CD8-positive, alpha-beta memory T cell (primary cell): ENCODE measurements around the gene RAB25. TPM values are rescaled to one million over a fixed set of nuclear protein-coding genes. Genes with fewer than 3 reads are reported as not detected.
A peak's percentile ranks its signal among the peaks of the same experiment; 100 is the strongest.
"Not testable (repeated sequence)": the region's sequence is repeated elsewhere in the genome, so short reads cannot be mapped to it uniquely, and the experiment has no call there.

ENCODE experiments used
- CTCF ChIA-PET: fragments of 350-600 bp; sonication (Branson Sonifier 250); formaldehyde crosslinking; loops from one replicate; lab custom pipeline; 2021; ENCODE audit warnings: antibody characterized with exemption; lab: Charles Lee
- POLR2A ChIA-PET: fragments of 350-600 bp; sonication (Branson Sonifier 250); formaldehyde crosslinking; loops from one replicate; lab custom pipeline; 2021; ENCODE audit warnings: antibody characterized with exemption; lab: Charles Lee
- DNase-seq, 5 donors: peaks; one replicate each; pipeline versions ENCODE4 v3.0.0 to v3.0.0-alpha.2; 2020 to 2022; ENCODE audit warnings: mixed read lengths in 1 of 5
- H3K27ac ChIP-seq: one replicate; pipeline ENCODE4 v1.7.0; 2013; ENCODE audit warnings: low read depth, mild to moderate bottlenecking, low read length, moderate library complexity
- H3K27me3 ChIP-seq: 2 replicates; pipeline ENCODE4 v1.7.0; 2013; ENCODE audit warnings: low read length, mild to moderate bottlenecking; ENCODE audit not compliant: insufficient read depth, poor library complexity, severe bottlenecking
- H3K36me3 ChIP-seq: 2 replicates; pipeline ENCODE4 v1.7.0; 2013; ENCODE audit warnings: mild to moderate bottlenecking, low read length, moderate library complexity; ENCODE audit not compliant: insufficient read depth
- H3K4me1 ChIP-seq: 2 replicates; pipeline ENCODE4 v1.7.0; 2013; ENCODE audit warnings: mild to moderate bottlenecking, low read length, moderate library complexity; ENCODE audit not compliant: insufficient read depth
- H3K4me3 ChIP-seq: 2 replicates; pipeline ENCODE4 v1.7.0; 2013; ENCODE audit warnings: mild to moderate bottlenecking, low read length
- H3K9me3 ChIP-seq: 2 replicates; pipeline ENCODE4 v1.7.0; 2013; ENCODE audit warnings: mild to moderate bottlenecking, low read length
- H3K27ac Mint-ChIP-seq, 8 donors: one replicate each; pipeline ENCODE4 v1.8.0; 2020 to 2021; ENCODE audit warnings: mixed read lengths in 8 of 8, mild to moderate bottlenecking in 6 of 8, inconsistent platforms in 3 of 8, moderate library complexity in 3 of 8
- H3K27me3 Mint-ChIP-seq, 2 donors: one replicate each; pipeline ENCODE4 v1.8.0; 2020 to 2021; ENCODE audit warnings: mixed read lengths in 2 of 2, mild to moderate bottlenecking in 1 of 2, moderate library complexity in 1 of 2
- H3K36me3 Mint-ChIP-seq, 3 donors: one replicate each; pipeline ENCODE4 v1.8.0; 2020 to 2021; ENCODE audit warnings: mixed read lengths in 3 of 3, inconsistent platforms in 1 of 3, mild to moderate bottlenecking in 1 of 3
- H3K4me1 Mint-ChIP-seq, 3 donors: one replicate each; pipeline ENCODE4 v1.8.0; 2020 to 2021; ENCODE audit warnings: mixed read lengths in 3 of 3, inconsistent platforms in 1 of 3, mild to moderate bottlenecking in 1 of 3
- H3K4me3 Mint-ChIP-seq, 7 donors: one replicate each; pipeline ENCODE4 v1.8.0; 2020 to 2021; ENCODE audit warnings: mixed read lengths in 7 of 7, mild to moderate bottlenecking in 6 of 7, moderate library complexity in 4 of 7, inconsistent platforms in 2 of 7
- H3K9me3 Mint-ChIP-seq, 5 donors: one replicate each; pipeline ENCODE4 v1.8.0; 2020 to 2022; ENCODE audit warnings: mixed read lengths in 5 of 5, mild to moderate bottlenecking in 3 of 5, moderate library complexity in 2 of 5, inconsistent platforms in 1 of 5
- polyA plus RNA-seq: library from polyadenylated mRNA; unstranded; fragments of 300-500 nt; fragmentation: Illumina TruSeq; gene quantifications from one replicate; pipeline ENCODE4 v1.2.3, GENCODE V29; 2021
- total RNA-seq, 2 experiments: library from RNA; stranded (reverse); gene quantifications; one replicate each; pipeline ENCODE4 v1.2.3, GENCODE V29; 2021

Gene RAB25
- total and polyA plus RNA-seq, 3 experiments from 2014 or later = 0.76 TPM; not detected in 2

DNA sequence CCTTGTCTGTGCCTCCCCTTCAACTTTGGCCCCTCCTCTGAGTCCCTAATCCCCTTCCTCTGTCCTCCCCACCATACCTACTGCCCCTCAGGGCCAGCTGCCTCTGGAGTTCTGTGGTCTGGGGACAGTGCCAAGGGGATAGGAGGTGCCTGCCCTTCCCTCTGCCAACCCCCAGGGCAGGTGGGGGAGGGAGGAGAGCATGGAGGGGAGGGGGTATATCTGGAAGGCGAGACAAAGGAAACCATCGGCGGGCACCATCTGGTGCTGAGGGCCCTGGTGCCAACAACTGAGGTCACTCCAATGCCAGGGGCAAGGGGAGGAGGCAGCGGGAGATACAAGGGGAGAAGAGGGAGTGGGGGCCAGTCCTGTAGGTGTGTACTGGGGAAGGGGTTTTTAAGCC lies 9.6 kb downstream of the RAB25 start:
- H3K27ac Mint-ChIP-seq = no peak overlapping the region
- H3K27ac ChIP-seq = no peak overlapping the region
- no peaks in the 10 kb centered on the region for H3K36me3 ChIP-seq
- no peaks in the 10 kb centered on the region for H3K9me3 Mint-ChIP-seq
- no peaks in the 10 kb centered on the region for H3K4me1 ChIP-seq
- no peaks in the 10 kb centered on the region for H3K27me3 ChIP-seq
- DNase-seq = no peak
- H3K9me3 ChIP-seq = no peaks in the 10 kb centered on the region
- no peak overlapping the region for H3K4me3 Mint-ChIP-seq
- ChIA-PET CTCF (no interaction called here), POLR2A (no interaction called here)
- H3K36me3 Mint-ChIP-seq = no peaks in the 10 kb centered on the region
- H3K4me1 Mint-ChIP-seq = peaks cover 3 to 10% (median 5%) of the 10 kb centered on the region in 3 donors
- H3K27me3 Mint-ChIP-seq = peaks cover 4 to 8% of the 10 kb centered on the region in 2 donors
- H3K4me3 ChIP-seq = no peak overlapping the region

- CTCF ChIA-PET = interaction anchor here (0.6 kb wide), 1 partner anchor 184 kb away, joined by 3 read pairs; no protein-coding TSS in a partner anchor
- H3K36me3 Mint-ChIP-seq, H3K27ac Mint-ChIP-seq, H3K4me3 ChIP-seq, H3K9me3 Mint-ChIP-seq, H3K27ac ChIP-seq, H3K27me3 ChIP-seq, POLR2A ChIA-PET, H3K4me1 Mint-ChIP-seq, DNase-seq, H3K4me1 ChIP-seq, H3K36me3 ChIP-seq, H3K4me3 Mint-ChIP-seq, H3K9me3 ChIP-seq: not testable (repeated sequence)
- H3K27me3 Mint-ChIP-seq = peaks cover 4 to 11% of the 10 kb centered on the region in 2 donors
Observed at GRCh38 chr1:156071332-156071816, 10.4 kb downstream of the RAB25 start.

DNA sequence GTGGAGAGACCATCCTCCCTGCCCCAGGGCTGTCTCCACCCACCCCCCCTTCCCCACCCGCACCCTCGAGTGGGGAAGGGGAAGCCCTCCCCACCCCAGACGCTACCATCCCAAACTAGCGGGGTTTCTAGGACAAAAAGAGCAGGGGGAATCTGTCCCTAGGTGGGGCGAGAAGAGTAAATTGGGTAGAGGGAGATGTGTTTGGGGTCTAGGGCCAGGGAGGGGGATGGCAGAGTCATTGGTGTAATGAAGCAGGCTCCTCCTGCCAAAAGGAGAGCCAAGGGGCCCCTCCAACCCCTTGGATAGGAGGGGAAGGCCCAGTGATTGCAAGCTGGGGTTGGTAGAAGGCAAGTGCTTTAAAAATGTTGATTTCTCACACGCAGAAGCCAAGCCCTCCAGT lies 11.3 kb downstream of the RAB25 start:
- H3K27ac ChIP-seq = no peak overlapping the region
- H3K4me3 Mint-ChIP-seq = no peak overlapping the region
- DNase-seq = no peak
- no peaks in the 10 kb centered on the region for H3K36me3 ChIP-seq
- ChIA-PET POLR2A (interaction anchor here (0.5 kb wide), 1 partner anchor 10 kb away, joined by 4 read pairs; no protein-coding TSS in a partner anchor), CTCF (interaction anchor here (0.6 kb wide), 1 partner anchor 184 kb away, joined by 3 read pairs; no protein-coding TSS in a partner anchor)
- peaks cover 4 to 11% of the 10 kb centered on the region in 2 donors for H3K27me3 Mint-ChIP-seq
- no peak overlapping the region for H3K27ac Mint-ChIP-seq
- no peaks in the 10 kb centered on the region for H3K36me3 Mint-ChIP-seq
- H3K4me1 ChIP-seq = no peaks in the 10 kb centered on the region
- H3K4me1 Mint-ChIP-seq = peaks cover 0 to 6% (median 0%) of the 10 kb centered on the region in 3 donors
- no peak overlapping the region for H3K4me3 ChIP-seq
- no peaks in the 10 kb centered on the region for H3K27me3 ChIP-seq
- no peaks in the 10 kb centered on the region for H3K9me3 ChIP-seq
- no peaks in the 10 kb centered on the region for H3K9me3 Mint-ChIP-seq

GRCh38 chr1:156073110-156073687 lies 12.2 kb downstream of the RAB25 start:
- peaks cover 0 to 6% (median 0%) of the 10 kb centered on the region in 3 donors for H3K4me1 Mint-ChIP-seq
- H3K4me3 ChIP-seq = no peak overlapping the region
- H3K27ac ChIP-seq = no peak overlapping the region
- H3K36me3 ChIP-seq = no peaks in the 10 kb centered on the region
- no peak overlapping the region for H3K27ac Mint-ChIP-seq
- H3K9me3 ChIP-seq = no peaks in the 10 kb centered on the region
- H3K9me3 Mint-ChIP-seq = no peaks in the 10 kb centered on the region
- no peak overlapping the region for H3K4me3 Mint-ChIP-seq
- ChIA-PET CTCF (no interaction called here), POLR2A (no interaction called here)
- no peaks in the 10 kb centered on the region for H3K4me1 ChIP-seq
- peaks cover 4 to 16% of the 10 kb centered on the region in 2 donors for H3K27me3 Mint-ChIP-seq
- H3K27me3 ChIP-seq = no peaks in the 10 kb centered on the region
- no peak for DNase-seq
- no peaks in the 10 kb centered on the region for H3K36me3 Mint-ChIP-seq

GRCh38 chr1:156073740-156074139 lies 12.8 kb downstream of the RAB25 start:
- POLR2A ChIA-PET = no interaction called here
- no peak overlapping the region for H3K4me3 ChIP-seq
- no peaks in the 10 kb centered on the region for H3K36me3 ChIP-seq
- CTCF ChIA-PET = interaction anchor here (1.4 kb wide), 1 partner anchor 23 kb away, joined by 4 read pairs; no protein-coding TSS in a partner anchor
- H3K36me3 Mint-ChIP-seq = no peaks in the 10 kb centered on the region
- no peaks in the 10 kb centered on the region for H3K9me3 ChIP-seq
- H3K27ac Mint-ChIP-seq = no peak overlapping the region
- no peak for DNase-seq
- no peak overlapping the region for H3K27ac ChIP-seq
- H3K4me1 ChIP-seq = no peaks in the 10 kb centered on the region
- H3K27me3 Mint-ChIP-seq = peaks cover 4 to 16% of the 10 kb centered on the region in 2 donors
- peaks cover 0 to 6% (median 0%) of the 10 kb centered on the region in 3 donors for H3K4me1 Mint-ChIP-seq
- no peak overlapping the region for H3K4me3 Mint-ChIP-seq
- no peaks in the 10 kb centered on the region for H3K9me3 Mint-ChIP-seq
- H3K27me3 ChIP-seq = no peaks in the 10 kb centered on the region

GRCh38 chr1:156074661-156075060 lies 13.7 kb downstream of the RAB25 start:
- DNase-seq = no peak
- H3K27ac Mint-ChIP-seq = no peak overlapping the region
- H3K36me3 ChIP-seq = no peaks in the 10 kb centered on the region
- H3K27me3 Mint-ChIP-seq = peaks cover 4 to 16% of the 10 kb centered on the region in 2 donors
- POLR2A ChIA-PET = no interaction called here
- CTCF ChIA-PET = interaction anchor here (1.1 to 1.4 kb wide), 3 partner anchors 16 to 55 kb away, joined by 3 to 4 read pairs (median 3); no protein-coding TSS in a partner anchor
- H3K9me3 Mint-ChIP-seq = no peaks in the 10 kb centered on the region
- H3K27ac ChIP-seq = no peak overlapping the region
- no peaks in the 10 kb centered on the region for H3K4me1 ChIP-seq
- H3K4me3 ChIP-seq = no peak overlapping the region
- H3K9me3 ChIP-seq = no peaks in the 10 kb centered on the region
- H3K4me1 Mint-ChIP-seq = peaks cover 0 to 6% (median 0%) of the 10 kb centered on the region in 3 donors
- no peaks in the 10 kb centered on the region for H3K27me3 ChIP-seq
- H3K36me3 Mint-ChIP-seq = no peaks in the 10 kb centered on the region
- no peak overlapping the region for H3K4me3 Mint-ChIP-seq

DNA sequence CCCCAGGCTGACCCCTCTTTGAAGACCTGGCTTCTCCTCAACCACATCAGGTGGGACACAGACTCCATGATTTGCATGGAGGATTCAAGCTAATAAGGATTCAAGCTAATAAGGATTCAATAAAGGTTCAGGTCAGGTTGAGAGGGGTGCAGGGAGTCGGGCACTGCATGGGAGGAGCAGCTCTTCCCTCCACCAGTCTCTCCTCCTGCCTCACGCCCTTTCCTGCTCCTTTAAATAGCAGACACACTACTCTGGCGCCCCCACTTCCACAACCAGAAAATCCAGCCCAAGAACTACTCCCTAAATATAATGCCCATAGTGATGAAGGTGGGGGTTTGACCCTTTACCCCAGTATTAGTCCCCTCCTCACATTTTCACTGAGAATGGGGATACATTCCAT lies 14.2 kb downstream of the RAB25 start:
- DNase-seq = no peak
- Mint-ChIP-seq H3K4me3 (no peak overlapping the region), H3K36me3 (no peaks in the 10 kb centered on the region), H3K9me3 (no peaks in the 10 kb centered on the region), H3K27me3 (peaks cover 4 to 16% of the 10 kb centered on the region in 2 donors), H3K4me1 (peaks cover 0 to 6% (median 0%) of the 10 kb centered on the region in 3 donors), H3K27ac (no peak overlapping the region)
- H3K4me3 ChIP-seq = no peak overlapping the region
- H3K9me3 ChIP-seq = no peaks in the 10 kb centered on the region
- no peaks in the 10 kb centered on the region for H3K36me3 ChIP-seq
- no peak overlapping the region for H3K27ac ChIP-seq
- H3K27me3 ChIP-seq = no peaks in the 10 kb centered on the region
- no peaks in the 10 kb centered on the region for H3K4me1 ChIP-seq
- POLR2A ChIA-PET = no interaction called here
- CTCF ChIA-PET = interaction anchor here (1.1 to 1.4 kb wide), 3 partner anchors 16 to 55 kb away, joined by 3 to 4 read pairs (median 3); no protein-coding TSS in a partner anchor

DNA sequence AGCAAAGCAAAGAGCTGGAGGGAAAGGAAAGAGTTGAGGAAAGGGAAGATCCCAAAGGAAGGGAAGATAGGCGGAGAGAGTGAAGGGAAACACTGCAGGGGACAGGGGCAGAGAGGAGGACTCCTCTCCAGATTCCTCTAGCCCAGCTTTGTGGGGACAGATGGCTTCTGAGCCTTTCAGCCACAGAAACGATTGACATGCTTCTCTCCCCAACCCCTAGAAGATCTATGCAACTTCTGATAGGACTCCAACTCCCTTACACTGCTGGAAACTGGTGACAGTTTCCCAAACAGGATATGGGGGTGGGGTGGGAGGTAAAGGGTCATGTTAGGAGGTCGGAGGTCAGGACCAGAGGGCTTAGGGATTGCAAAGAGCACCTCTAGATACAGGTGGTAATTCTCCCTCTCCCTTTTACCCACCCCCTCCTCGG lies 14.8 kb downstream of the RAB25 start:
- POLR2A ChIA-PET = no interaction called here
- Histone ChIP-seq H3K36me3 (no peaks in the 10 kb centered on the region), H3K27me3 (no peaks in the 10 kb centered on the region), H3K4me1 (no peaks in the 10 kb centered on the region), H3K27ac (no peak overlapping the region), H3K9me3 (no peaks in the 10 kb centered on the region), H3K4me3 (no peak overlapping the region)
- CTCF ChIA-PET = interaction anchor here (1.1 to 1.3 kb wide), 2 partner anchors 15 to 54 kb away, joined by 3 read pairs; no protein-coding TSS in a partner anchor
- no peak for DNase-seq
- H3K27ac Mint-ChIP-seq = peak overlapping the region in 1 of 8 donors; percentile 16
- H3K4me3 Mint-ChIP-seq = peak overlapping the region in 1 of 7 donors; percentile 49
- peaks cover 4 to 16% of the 10 kb centered on the region in 2 donors for H3K27me3 Mint-ChIP-seq
- no peaks in the 10 kb centered on the region for H3K36me3 Mint-ChIP-seq
- no peaks in the 10 kb centered on the region for H3K9me3 Mint-ChIP-seq
- peaks cover 0 to 6% (median 0%) of the 10 kb centered on the region in 3 donors for H3K4me1 Mint-ChIP-seq
